HepG2 (cell line): Measurements from ENCODE around the gene MRPL48. TPM values are rescaled to one million over a fixed set of nuclear protein-coding genes. Genes with fewer than 3 reads are reported as not detected.

Experiments
- ATAC-seq: fragments of 200-7000 bp; cut with Tn5 transposase; 3 replicates; pipeline ENCODE4 v1.9.1; 2020; ENCODE audit warnings: mild to moderate bottlenecking, moderate library complexity
- BruUV-seq: library from RNA; stranded (reverse); fragments of 400-500 nt; replicated peaks from 2 replicates; lab custom pipeline; 2021; lab: Mats Ljungman, UMichigan
- CTCF ChIA-PET: fragments of 300-600 bp; formaldehyde crosslinking; extraction: SDS; loops from one replicate; lab custom pipeline; 2021; ENCODE audit warnings: low total read pairs, inconsistent platforms, low intra/inter-chr PET ratio; lab: Yijun Ruan, JAX
- POLR2A ChIA-PET: fragments of 350-600 bp; sonication (Branson Sonifier 250); formaldehyde crosslinking; loops from one replicate; lab custom pipeline; 2020; ENCODE audit warnings: antibody characterized with exemption, inconsistent platforms; lab: Yijun Ruan, JAX
- DNase-seq: peaks from one replicate; pipeline ENCODE4 v3.0.0-alpha.2; 2015; ENCODE audit warnings: low spot score
- FAIRE-seq: peaks from 3 replicates; lab custom pipeline; 2011; peaks lifted over from hg19 to GRCh38; lab: Jason Lieb, UNC
- H2AFZ ChIP-seq: one replicate; pipeline ENCODE4 v1.6.1; 2011; ENCODE audit warnings: low read length, inconsistent platforms
- H3K27ac ChIP-seq: fragments of 300-600 bp; 3 replicates; pipeline ENCODE4 v1.8.0; 2011; ENCODE audit warnings: mixed run types, mild to moderate bottlenecking, mixed read lengths, low read length, inconsistent platforms; ENCODE audit not compliant: insufficient read depth; ENCODE audit errors: extremely low read length
- H3K27me3 ChIP-seq, 2 experiments: fragments of 200-600 bp in 1 of 2; 2 replicates in 1 of 2; 3 replicates in 1 of 2; pipeline versions ENCODE4 v1.6.0 to v1.8.0; 2011; ENCODE audit warnings: low read length in 2 of 2, mild to moderate bottlenecking in 2 of 2, moderate library complexity in 2 of 2, inconsistent platforms in 1 of 2; ENCODE audit not compliant: insufficient read depth in 2 of 2, control insufficient read depth in 1 of 2
- H3K36me3 ChIP-seq, 2 experiments: fragments of 200-600 bp in 1 of 2; replicated peaks in 1 of 2; 2 replicates in 1 of 2; 3 replicates in 1 of 2; pipeline versions ENCODE4 v1.5.1 to v1.8.0; 2011; ENCODE audit warnings: low read length in 2 of 2, inconsistent platforms in 1 of 2; ENCODE audit not compliant: insufficient read depth in 2 of 2, control insufficient read depth in 1 of 2
- H3K4me1 ChIP-seq: 2 replicates; pipeline ENCODE4 v1.5.1; 2012; ENCODE audit warnings: low read length, inconsistent platforms; ENCODE audit not compliant: insufficient read depth
- H3K4me2 ChIP-seq: 2 replicates; pipeline ENCODE4 v1.6.0; 2011; ENCODE audit warnings: low read depth, low read length, inconsistent platforms
- H3K4me3 ChIP-seq, 3 experiments: fragments of 200-600 bp in 1 of 3; sonication (generic), shearing (Covaris generic) in 1 of 3; replicated peaks in 1 of 3; 2 replicates each; pipeline ENCODE4 v1.5.1; 2011 to 2016; ENCODE audit warnings: low read length in 3 of 3, inconsistent platforms in 2 of 3, low read depth in 2 of 3, mild to moderate bottlenecking in 2 of 3, control low read depth in 1 of 3, mixed read lengths in 1 of 3; ENCODE audit not compliant: insufficient read depth in 1 of 3
- H3K79me2 ChIP-seq: one replicate; pipeline ENCODE4 v1.6.1; 2011; ENCODE audit warnings: low read length, inconsistent platforms; ENCODE audit not compliant: insufficient read depth
- H3K9ac ChIP-seq: 2 replicates; pipeline ENCODE4 v1.6.0; 2011; ENCODE audit warnings: mild to moderate bottlenecking, low read depth, low read length, inconsistent platforms; ENCODE audit not compliant: insufficient read depth
- H3K9me3 ChIP-seq: 2 replicates; pipeline ENCODE4 v1.5.1; 2012; ENCODE audit warnings: mild to moderate bottlenecking, low read length
- H4K20me1 ChIP-seq: 2 replicates; pipeline ENCODE4 v1.6.0; 2011; ENCODE audit warnings: inconsistent platforms, mild to moderate bottlenecking, low read length, moderate library complexity; ENCODE audit not compliant: insufficient read depth
- CAMTA2 ChIP-seq: sonication (generic); formaldehyde crosslinking; IDR thresholded peaks from 2 replicates; pipeline ENCODE4 v1.4.0; 2020; ENCODE audit warnings: mild to moderate bottlenecking, missing genetic modification reagents, borderline replicate concordance
- CC2D1A ChIP-seq: sonication (generic); formaldehyde crosslinking; IDR thresholded peaks from 2 replicates; pipeline ENCODE4 v1.8.1; 2023; ENCODE audit warnings: mild to moderate bottlenecking, missing genetic modification reagents
- HNRNPLL ChIP-seq: fragments of 200-400 bp; formaldehyde crosslinking; IDR thresholded peaks from 2 replicates; pipeline ENCODE4 v1.6.1; 2017; ENCODE audit warnings: mild to moderate bottlenecking, low read depth, low read length; ENCODE audit not compliant: poor library complexity, severe bottlenecking
- IRX3 ChIP-seq: sonication (generic); formaldehyde crosslinking; IDR thresholded peaks from 2 replicates; pipeline ENCODE4 v1.8.1; 2023; ENCODE audit warnings: mild to moderate bottlenecking, low read depth, missing genetic modification reagents, borderline replicate concordance
- MEIS2 ChIP-seq: sonication (generic); formaldehyde crosslinking; IDR thresholded peaks from 2 replicates; pipeline ENCODE4 v1.9.0; 2021; ENCODE audit warnings: mild to moderate bottlenecking, missing genetic modification reagents
- POLR2AphosphoS5 ChIP-seq: IDR thresholded peaks from 2 replicates; pipeline ENCODE4 v1.6.1; 2012; ENCODE audit warnings: low read depth, low read length
- PREB ChIP-seq: sonication (generic); formaldehyde crosslinking; IDR thresholded peaks from 2 replicates; pipeline ENCODE4 v1.4.0; 2020; ENCODE audit warnings: missing genetic modification reagents
- RXRB ChIP-seq: IDR thresholded peaks from 2 replicates; pipeline ENCODE4 v1.6.1; 2016; ENCODE audit warnings: borderline replicate concordance, missing genetic modification reagents, missing compliant biosample characterization
- SMAD3 ChIP-seq: sonication (generic); formaldehyde crosslinking; IDR thresholded peaks from 2 replicates; pipeline ENCODE4 v1.4.0; 2020; ENCODE audit warnings: missing genetic modification reagents
- XBP1 ChIP-seq: sonication (generic); formaldehyde crosslinking; IDR thresholded peaks from 2 replicates; pipeline ENCODE4 v1.5.0; 2020; ENCODE audit warnings: missing genetic modification reagents
- ZBTB49 ChIP-seq: sonication (generic); formaldehyde crosslinking; IDR thresholded peaks from 2 replicates; pipeline ENCODE4 v1.4.0; 2020; ENCODE audit warnings: missing genetic modification reagents, borderline replicate concordance
- ZNF580 ChIP-seq: IDR thresholded peaks from 2 replicates; pipeline ENCODE4 v1.6.1; 2016; ENCODE audit warnings: low read depth, borderline replicate concordance
- ZNF75D ChIP-seq: sonication (generic); formaldehyde crosslinking; IDR thresholded peaks from 2 replicates; pipeline ENCODE4 v1.8.1; 2023; ENCODE audit warnings: missing genetic modification reagents, mild to moderate bottlenecking, borderline replicate concordance
- ZNF772 ChIP-seq: sonication (generic); formaldehyde crosslinking; IDR thresholded peaks from 2 replicates; pipeline ENCODE4 v1.5.0; 2020; ENCODE audit warnings: mild to moderate bottlenecking, missing genetic modification reagents
- ZNF788 ChIP-seq: sonication (generic); formaldehyde crosslinking; IDR thresholded peaks from 2 replicates; pipeline ENCODE4 v1.5.0; 2020; ENCODE audit warnings: mild to moderate bottlenecking, missing genetic modification reagents, borderline replicate concordance
- ZXDC ChIP-seq: sonication (generic); formaldehyde crosslinking; IDR thresholded peaks from 2 replicates; pipeline ENCODE4 v1.5.0; 2020; ENCODE audit warnings: mild to moderate bottlenecking, missing genetic modification reagents
- WGBS: methylation state at CpG from one replicate; pipeline ENCODE4 v1.1.6; 2017; ENCODE audit warnings: low lambda C conversion rate; 5-methylcytosine and 5-hydroxymethylcytosine counted together
- in situ Hi-C: cut with HindIII; loops from 2 replicates; pipeline ENCODE4 v1.10.0; 2017; ENCODE audit warnings: low pct_unique_long_range_greater_than_20kb; ENCODE audit not compliant: extremely low pct_ligation_motif_present
- intact Hi-C: fragments of 100-400 bp; cut with micrococcal nuclease; formaldehyde crosslinking; loops from one replicate; pipeline ENCODE4 v1.10.0; 2022; ENCODE audit not compliant: unreplicated experiment
- polyA plus RNA-seq, 8 experiments: library from polyadenylated mRNA; depleted of rRNA in 3 of 8; stranded (reverse) in 7 of 8; unstranded in 1 of 8; fragments of >200 nt; fragmentation: Illumina TruSeq in 4 of 8; extraction: Trizol in 4 of 8; gene quantifications; 2 replicates each; pipeline versions ENCODE4 v1.2.1 to v1.2.3, GENCODE V29; 2011 to 2016; ENCODE audit warnings: low read depth in 4 of 8, missing spikeins in 1 of 8, mixed read lengths in 1 of 8; ENCODE audit not compliant: insufficient read depth in 1 of 8
- total RNA-seq, 5 experiments: library from RNA; depleted of rRNA; stranded (reverse); fragments of >200 nt; fragmentation: Illumina TruSeq; extraction: Trizol; gene quantifications; 2 replicates each; pipeline ENCODE4 v1.2.3, GENCODE V29; 2016; ENCODE audit warnings: low read depth in 1 of 5

MRPL48 gene
- total and polyA plus RNA-seq, 2 of the 13 experiments (the other 11 are each of a cell fraction or from before 2014, with no cell fraction given): 61.2 to 67.9 TPM

GRCh38 chr11:73783483-73784020, 4.1 kb upstream of the MRPL48 start (continued):
- TF ChIP-seq ZNF788 (no peak), SMAD3 (peak; percentile 6; the same call in 1 of the 2 replicates), ZNF580 (CRISPR knock-in tag) (no peak), MEIS2 (CRISPR knock-in tag) (no peak), ZNF772 (0 out of 2 replicates have a peak, but pooled peaks have one; percentile 3), CAMTA2 (CRISPR knock-in tag) (no peak), CC2D1A (CRISPR knock-in tag) (no peak), RXRB (no peak), HNRNPLL (no peak)

- ChIA-PET POLR2A (interaction anchor here (0.7 to 2.2 kb wide), 11 partner anchors 15 to 950 kb away, joined by 3 to 36 read pairs (median 4); partner anchors contain the start of genes COA4, FAM168A, PAAF1 and RAB6A), CTCF (no interaction called here)
- H3K9me3 ChIP-seq: no peaks in the 10 kb centered on the region
- FAIRE-seq (peak; percentile 63), ATAC-seq (peak; percentile 53), DNase-seq (peak; percentile 78)
- in situ Hi-C loops (no loop called here), intact Hi-C loops (no loop called here)
- no TSS peak for BruUV-seq
- peaks cover 62% of the 10 kb centered on the region for H3K4me1 ChIP-seq
- peak overlapping the region; percentile 74 for H3K9ac ChIP-seq
- H3K27ac ChIP-seq: peak overlapping the region; percentile 82
- no peaks in the 10 kb centered on the region for H3K36me3 ChIP-seq
- peaks cover 11% of the 10 kb centered on the region for H3K79me2 ChIP-seq
- no peaks in the 10 kb centered on the region for H4K20me1 ChIP-seq
- peak overlapping the region; percentile 12 for H2AFZ ChIP-seq
- H3K4me3 ChIP-seq: peak overlapping the region in 2 of 3 experiments; percentile 17 to 56; a peak in 4 of 6 replicates
- 16% methylated on average over 4 of the region's 6 CpGs for WGBS
- no peaks in the 10 kb centered on the region for H3K27me3 ChIP-seq
- peak overlapping the region; percentile 83 for H3K4me2 ChIP-seq
- no peak for TF ChIP-seq ZBTB49
- no peak for TF ChIP-seq IRX3 (CRISPR knock-in tag)
- peak; percentile 52; the same call in 1 of the 2 replicates for TF ChIP-seq POLR2AphosphoS5
- TF ChIP-seq ZNF75D (CRISPR knock-in tag): no peak
- TF ChIP-seq ZXDC (CRISPR knock-in tag): no peak
- no peak for TF ChIP-seq PREB
- no peak for TF ChIP-seq XBP1 (CRISPR knock-in tag)
Measured at GRCh38 chr11:73784080-73784634, 3.5 kb upstream of the MRPL48 start.
